ENCODE measurements around the gene RBX1. TPM values are rescaled to one million over a fixed set of nuclear protein-coding genes. Genes with fewer than 3 reads are reported as not detected.

Gene RBX1
- polyA plus RNA-seq, 1 donor from 2014 or later = 181 TPM

GRCh38 chr22:40953471-40953870 lies 2.3 kb downstream of the RBX1 start:
- H3K36me3 ChIP-seq (ENCODE audit: insufficient read depth, low read length) = no peaks in the 10 kb centered on the region
- no peak overlapping the region for H2AFZ ChIP-seq (ENCODE audit: low read depth, low read length)
- no peak for TF ChIP-seq EZH2 (IDR thresholded peaks at IDR 0.05; ENCODE audit: borderline replicate concordance, insufficient read depth, low read length, poor library complexity, severe bottlenecking)
- H3K27ac ChIP-seq (ENCODE audit: low read length) = no peak overlapping the region
- H3F3A ChIP-seq (ENCODE audit: insufficient read depth, low read length, poor library complexity, severe bottlenecking) = no peaks in the 10 kb centered on the region
- peaks cover 52% of the 10 kb centered on the region for H3K79me2 ChIP-seq (replicated peaks; ENCODE audit: insufficient read depth, low read length)
- H3K9me3 ChIP-seq (ENCODE audit: low read length) = no peaks in the 10 kb centered on the region
- peak overlapping the region; percentile 86 for H3K4me3 ChIP-seq (ENCODE audit: low read length)
- H3K4me2 ChIP-seq (ENCODE audit: low read length) = peak overlapping the region; percentile 39
- H3K9me2 ChIP-seq (ENCODE audit: insufficient read depth, low read length) = no peaks in the 10 kb centered on the region
- H3K27me3 ChIP-seq (ENCODE audit: insufficient read depth, low read depth, low read length) = no peaks in the 10 kb centered on the region
- no peaks in the 10 kb centered on the region for H4K20me1 ChIP-seq (ENCODE audit: insufficient read depth)
- H3K9ac ChIP-seq (ENCODE audit: low read length) = no peak overlapping the region

DNA sequence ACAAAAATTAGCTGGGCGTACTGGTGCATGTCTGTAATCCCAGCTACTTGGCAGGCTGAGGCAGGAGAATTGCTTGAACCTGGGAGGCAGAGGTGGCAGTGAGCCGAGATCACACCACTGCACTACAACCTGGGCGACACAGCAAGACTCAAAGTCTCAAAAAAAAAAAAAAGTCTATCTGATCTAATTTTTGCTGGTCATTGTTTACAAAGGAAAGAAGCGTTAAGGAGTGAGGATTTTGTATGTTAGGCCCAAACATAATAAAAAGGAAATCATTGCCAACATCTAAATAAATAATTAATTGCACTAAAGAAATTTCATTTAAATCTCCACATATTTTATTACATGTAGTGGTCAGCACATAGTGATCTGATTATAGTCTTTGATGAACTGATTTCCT lies 2.9 kb downstream of the RBX1 start:
- H3K27ac ChIP-seq (ENCODE audit: low read length) = no peak overlapping the region

GRCh38 chr22:40955571-40955970 lies 4.4 kb downstream of the RBX1 start:
- no peaks in the 10 kb centered on the region for H3K36me3 ChIP-seq (ENCODE audit: insufficient read depth, low read length)
- no peaks in the 10 kb centered on the region for H4K20me1 ChIP-seq (ENCODE audit: insufficient read depth)
- no peak overlapping the region for H3K4me3 ChIP-seq (ENCODE audit: low read length)
- H3K9ac ChIP-seq (ENCODE audit: low read length) = no peak overlapping the region
- H2AFZ ChIP-seq (ENCODE audit: low read depth, low read length) = no peak overlapping the region
- H3K79me2 ChIP-seq (replicated peaks; ENCODE audit: insufficient read depth, low read length) = peaks cover 54% of the 10 kb centered on the region
- no peak overlapping the region for H3K27ac ChIP-seq (ENCODE audit: low read length)
- no peaks in the 10 kb centered on the region for H3K27me3 ChIP-seq (ENCODE audit: insufficient read depth, low read depth, low read length)
- H3F3A ChIP-seq (ENCODE audit: insufficient read depth, low read length, poor library complexity, severe bottlenecking) = no peaks in the 10 kb centered on the region
- no peak for TF ChIP-seq POLR2AphosphoS5 (IDR thresholded peaks at IDR 0.05)
- no peak for TF ChIP-seq REST (IDR thresholded peaks at IDR 0.05; ENCODE audit: borderline replicate concordance)
- H3K9me3 ChIP-seq (ENCODE audit: low read length) = no peaks in the 10 kb centered on the region
- H3K4me2 ChIP-seq (ENCODE audit: low read length) = no peak overlapping the region
- no peaks in the 10 kb centered on the region for H3K9me2 ChIP-seq (ENCODE audit: insufficient read depth, low read length)

More for the DNA sequence above, 2.9 kb downstream of the RBX1 start:
- no peak overlapping the region for H3K4me2 ChIP-seq (ENCODE audit: low read length)
- no peaks in the 10 kb centered on the region for H3K9me3 ChIP-seq (ENCODE audit: low read length)
- H3K36me3 ChIP-seq (ENCODE audit: insufficient read depth, low read length) = no peaks in the 10 kb centered on the region
- no peaks in the 10 kb centered on the region for H3K9me2 ChIP-seq (ENCODE audit: insufficient read depth, low read length)
- no peaks in the 10 kb centered on the region for H3K27me3 ChIP-seq (ENCODE audit: insufficient read depth, low read depth, low read length)
- H3K79me2 ChIP-seq (replicated peaks; ENCODE audit: insufficient read depth, low read length) = peaks cover 54% of the 10 kb centered on the region
- no peaks in the 10 kb centered on the region for H3F3A ChIP-seq (ENCODE audit: insufficient read depth, low read length, poor library complexity, severe bottlenecking)
- H4K20me1 ChIP-seq (ENCODE audit: insufficient read depth) = no peaks in the 10 kb centered on the region
- no peak overlapping the region for H3K4me3 ChIP-seq (ENCODE audit: low read length)
- TF ChIP-seq RAD21 (conservative IDR thresholded peaks at IDR 0.05) = no peak
- TF ChIP-seq EP300 (conservative IDR thresholded peaks at IDR 0.05; ENCODE audit: poor library complexity, severe bottlenecking) = no peak
- no peak for TF ChIP-seq TAF1 (IDR thresholded peaks at IDR 0.05; ENCODE audit: low read depth)
- TF ChIP-seq REST (IDR thresholded peaks at IDR 0.05; ENCODE audit: borderline replicate concordance) = no peak
- no peak for TF ChIP-seq SMC3 (conservative IDR thresholded peaks at IDR 0.05; ENCODE audit: poor library complexity)
- TF ChIP-seq POLR2AphosphoS5 (IDR thresholded peaks at IDR 0.05) = no peak
- TF ChIP-seq EZH2 (IDR thresholded peaks at IDR 0.05; ENCODE audit: borderline replicate concordance, insufficient read depth, low read length, poor library complexity, severe bottlenecking) = no peak
- TF ChIP-seq MXI1 (conservative IDR thresholded peaks at IDR 0.05; ENCODE audit: poor library complexity, severe bottlenecking) = no peak
- no peak overlapping the region for H2AFZ ChIP-seq (ENCODE audit: low read depth, low read length)
- H3K9ac ChIP-seq (ENCODE audit: low read length) = no peak overlapping the region
